Hematopoietic multipotent progenitor cell (in vitro differentiated cells): ENCODE measurements around the gene CCR5AS.
"Not testable (repeated sequence)": the region's sequence is repeated elsewhere in the genome, so short reads cannot be mapped to it uniquely, and the experiment has no call there.

Experiments
- DNase-seq, 3 donors: peaks; one replicate each; pipeline ENCODE4 v3.0.0-alpha.2; 2011 to 2015; ENCODE audit warnings: low read depth in 2 of 3, low spot score in 2 of 3

The CCR5AS gene

DNA sequence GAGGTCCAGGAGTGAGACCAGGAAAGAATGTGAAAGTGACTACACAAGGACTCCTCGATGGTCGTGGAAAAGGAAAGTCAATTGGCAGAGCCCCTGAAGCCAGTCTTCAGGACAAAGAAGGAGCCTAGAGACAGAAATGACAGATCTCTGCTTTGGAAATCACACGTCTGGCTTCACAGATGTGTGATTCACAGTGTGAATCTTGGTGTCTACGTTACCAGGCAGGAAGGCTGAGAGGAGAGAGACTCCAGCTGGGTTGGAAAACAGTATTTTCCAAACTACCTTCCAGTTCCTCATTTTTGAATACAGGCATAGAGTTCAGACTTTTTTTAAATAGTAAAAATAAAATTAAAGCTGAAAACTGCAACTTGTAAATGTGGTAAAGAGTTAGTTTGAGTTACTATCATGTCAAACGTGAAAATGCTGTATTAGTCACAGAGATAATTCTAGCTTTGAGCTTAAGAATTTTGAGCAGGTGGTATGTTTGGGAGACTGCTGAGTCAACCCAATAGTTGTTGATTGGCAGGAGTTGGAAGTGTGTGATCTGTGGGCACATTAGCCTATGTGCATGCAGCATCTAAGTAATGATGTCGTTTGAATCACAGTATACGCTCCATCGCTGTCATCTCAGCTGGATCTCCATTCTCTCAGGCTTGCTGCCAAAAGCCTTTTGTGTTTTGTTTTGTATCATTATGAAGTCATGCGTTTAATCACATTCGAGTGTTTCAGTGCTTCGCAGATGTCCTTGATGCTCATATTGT lies 47.0 kb downstream of the CCR5AS start:
- DNase-seq: no peak

DNA sequence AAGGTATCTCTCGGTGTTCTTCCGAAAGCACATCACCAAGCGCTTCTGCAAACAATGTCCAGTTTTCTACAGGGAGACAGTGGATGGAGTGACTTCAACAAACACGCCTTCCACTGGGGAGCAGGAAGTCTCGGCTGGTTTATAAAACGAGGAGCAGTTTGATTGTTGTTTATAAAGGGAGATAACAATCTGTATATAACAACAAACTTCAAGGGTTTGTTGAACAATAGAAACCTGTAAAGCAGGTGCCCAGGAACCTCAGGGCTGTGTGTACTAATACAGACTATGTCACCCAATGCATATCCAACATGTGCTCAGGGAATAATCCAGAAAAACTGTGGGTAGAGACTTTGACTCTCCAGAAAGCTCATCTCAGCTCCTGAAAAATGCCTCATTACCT lies 48.4 kb downstream of the CCR5AS start:
- no peak for DNase-seq

DNA sequence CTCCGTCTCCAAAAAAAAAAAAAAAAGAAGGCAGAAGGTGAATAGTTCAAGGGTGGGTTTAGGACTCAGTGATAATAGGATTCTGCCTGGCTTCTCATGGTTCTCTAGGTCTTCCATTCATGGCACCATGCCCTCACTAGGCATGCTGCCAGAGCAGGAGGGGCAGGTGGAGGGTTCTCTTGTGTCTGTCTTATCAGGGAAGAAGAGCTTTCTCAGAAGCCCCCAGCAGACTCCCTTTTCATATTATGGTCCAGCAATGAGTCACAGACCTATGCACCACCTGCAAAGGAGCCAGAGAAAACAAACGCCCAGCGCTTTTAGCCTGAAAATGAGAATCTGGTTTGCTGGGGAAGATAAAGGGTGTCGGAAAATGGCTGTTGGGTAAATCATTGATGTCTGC lies 50.0 kb downstream of the CCR5AS start:
- no peak for DNase-seq

DNA sequence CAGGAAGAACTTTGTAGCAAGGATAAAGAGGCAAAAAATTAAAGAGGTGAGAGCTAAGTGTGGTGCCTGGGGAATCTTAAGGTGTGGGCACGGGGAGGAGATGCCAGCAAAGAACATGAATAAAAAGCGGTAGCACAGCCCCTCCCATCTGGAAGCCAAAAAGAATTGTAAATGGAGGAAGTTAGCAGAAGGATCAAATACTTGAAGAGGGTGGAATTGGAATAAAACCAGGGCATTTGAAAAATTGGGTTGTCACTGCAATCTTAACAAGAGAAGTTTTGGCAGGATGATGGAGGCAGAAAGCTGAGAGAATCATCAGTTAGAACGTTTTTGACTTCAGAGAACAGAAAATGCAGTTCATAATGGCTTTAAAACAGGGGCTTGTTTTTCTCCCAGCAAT lies 50.6 kb downstream of the CCR5AS start:
- no peak for DNase-seq

DNA sequence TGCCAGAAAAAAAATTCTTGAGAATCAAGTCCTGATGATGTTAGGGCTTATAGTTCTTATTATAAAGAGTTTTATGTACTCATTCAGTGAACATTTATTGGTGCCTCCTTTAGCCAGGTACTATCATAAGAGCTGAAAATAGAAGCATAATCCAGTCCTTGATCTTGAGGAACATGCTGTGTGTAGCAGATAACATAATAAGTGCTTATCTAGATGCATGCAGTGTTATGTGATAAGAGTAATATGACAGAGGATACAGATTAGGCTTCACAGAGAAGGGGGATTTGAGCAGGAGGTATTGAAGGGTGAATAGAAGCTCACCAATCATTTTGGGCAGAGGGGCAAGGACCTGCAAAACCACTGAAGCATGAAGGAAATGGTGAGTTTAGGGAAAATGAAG lies 51.9 kb downstream of the CCR5AS start:
- DNase-seq: no peak

DNA sequence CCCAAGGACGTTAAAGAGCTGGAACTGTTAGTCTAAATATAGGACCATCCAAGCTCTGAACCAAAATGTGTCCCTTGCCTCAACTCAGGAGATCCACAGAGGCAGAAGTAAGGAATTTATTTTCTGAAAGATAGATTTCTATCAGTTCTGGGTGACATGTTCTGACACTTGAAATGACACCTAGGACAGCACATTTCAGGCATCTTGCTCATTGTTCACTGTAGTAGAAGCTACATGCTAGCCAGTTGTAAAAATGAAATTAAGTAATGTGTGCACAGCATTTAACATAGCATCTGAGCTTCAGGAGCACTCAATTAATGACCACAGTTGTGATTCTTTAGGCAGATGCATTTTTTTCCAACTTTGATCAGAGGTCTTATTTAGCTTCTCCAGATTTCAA lies 52.4 kb downstream of the CCR5AS start:
- no peak for DNase-seq

DNA sequence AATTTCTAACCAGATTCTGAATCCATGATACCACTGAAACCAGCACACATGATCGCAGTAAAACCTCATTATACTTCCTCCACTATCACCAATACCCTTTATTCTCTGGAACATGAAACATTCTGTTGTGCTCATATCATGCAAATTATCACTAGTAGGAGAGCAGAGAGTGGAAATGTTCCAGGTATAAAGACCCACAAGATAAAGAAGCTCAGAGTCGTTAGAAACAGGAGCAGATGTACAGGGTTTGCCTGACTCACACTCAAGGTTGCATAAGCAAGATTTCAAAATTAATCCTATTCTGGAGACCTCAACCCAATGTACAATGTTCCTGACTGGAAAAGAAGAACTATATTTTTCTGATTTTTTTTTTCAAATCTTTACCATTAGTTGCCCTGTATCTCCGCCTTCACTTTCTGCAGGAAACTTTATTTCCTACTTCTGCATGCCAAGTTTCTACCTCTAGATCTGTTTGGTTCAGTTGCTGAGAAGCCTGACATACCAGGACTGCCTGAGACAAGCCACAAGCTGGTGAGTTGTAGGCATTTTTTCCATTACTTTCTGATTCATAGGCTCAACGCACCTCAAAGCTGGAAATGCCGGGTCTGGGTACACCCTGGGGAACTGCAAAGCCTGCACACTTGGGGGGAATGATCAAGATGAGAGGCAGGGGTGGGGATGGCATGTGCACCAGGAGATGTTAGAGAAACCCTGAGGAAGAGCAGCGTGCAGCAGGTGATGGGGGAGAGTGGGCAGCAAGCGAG lies 53.0 kb downstream of the CCR5AS start, which contains the start of gene CCR2:
CCR2 (plus strand) TSS at position 465 of the 764 bp plus-strand sequence. CDS start 3,417 bp downstream, outside the sequence.
- peak in 1 of 3 donors; percentile 42 for DNase-seq

DNA sequence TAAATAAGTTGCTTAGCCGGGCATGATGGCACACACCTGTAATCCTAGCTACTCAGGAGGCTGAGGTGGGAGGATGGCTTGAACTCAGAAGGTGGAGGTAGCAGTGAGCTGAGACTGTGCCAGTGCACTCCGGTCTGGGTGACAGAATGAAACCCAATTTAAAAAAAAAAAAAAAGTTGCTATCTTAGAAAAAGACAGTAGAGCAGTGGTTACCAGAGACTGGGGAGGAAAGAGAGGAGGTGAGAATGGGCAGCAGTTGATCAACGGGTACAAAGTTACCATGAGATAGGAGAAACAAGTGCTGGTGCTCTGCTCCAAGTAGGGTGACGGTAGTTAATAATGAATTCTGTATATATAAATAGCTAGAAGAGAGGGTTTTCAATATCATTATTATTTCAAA lies 53.8 kb downstream of the CCR5AS start:
- DNase-seq: no peak

DNA sequence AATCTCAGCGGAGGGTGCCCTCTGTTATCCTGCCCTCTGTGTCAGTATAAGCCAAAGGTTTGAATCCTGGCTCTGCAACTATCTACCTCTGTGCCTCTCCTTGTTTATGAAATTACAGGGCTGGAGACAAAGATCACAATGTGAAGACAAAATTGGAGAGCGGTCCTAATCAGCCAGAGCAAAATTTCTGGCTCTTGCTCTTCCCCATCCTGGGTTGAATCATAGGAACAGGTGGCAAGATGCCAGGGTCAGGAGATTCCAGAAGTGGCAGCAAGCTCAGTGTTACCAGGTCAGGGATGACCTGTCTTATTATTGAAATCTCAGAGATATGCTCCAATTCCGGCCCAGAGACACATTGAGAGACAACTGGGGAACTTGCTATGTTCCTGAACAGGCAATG lies 55.2 kb downstream of the CCR5AS start:
- no peak for DNase-seq

DNA sequence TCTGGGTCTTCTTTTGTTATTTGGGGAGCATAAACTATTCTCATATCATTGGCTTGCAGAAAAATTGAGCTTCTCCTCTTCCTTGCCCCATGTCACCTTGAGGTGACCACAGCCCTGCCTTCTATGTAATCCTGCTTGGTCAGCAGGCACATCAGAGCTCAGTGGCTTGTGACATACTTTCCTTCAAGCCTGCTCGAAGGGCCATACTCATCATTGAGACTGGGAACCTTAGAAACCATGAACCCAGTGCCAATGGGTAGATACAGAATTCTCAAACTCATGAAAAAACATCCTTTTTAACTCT lies 56.7 kb downstream of the CCR5AS start:
- DNase-seq: no peak

DNA sequence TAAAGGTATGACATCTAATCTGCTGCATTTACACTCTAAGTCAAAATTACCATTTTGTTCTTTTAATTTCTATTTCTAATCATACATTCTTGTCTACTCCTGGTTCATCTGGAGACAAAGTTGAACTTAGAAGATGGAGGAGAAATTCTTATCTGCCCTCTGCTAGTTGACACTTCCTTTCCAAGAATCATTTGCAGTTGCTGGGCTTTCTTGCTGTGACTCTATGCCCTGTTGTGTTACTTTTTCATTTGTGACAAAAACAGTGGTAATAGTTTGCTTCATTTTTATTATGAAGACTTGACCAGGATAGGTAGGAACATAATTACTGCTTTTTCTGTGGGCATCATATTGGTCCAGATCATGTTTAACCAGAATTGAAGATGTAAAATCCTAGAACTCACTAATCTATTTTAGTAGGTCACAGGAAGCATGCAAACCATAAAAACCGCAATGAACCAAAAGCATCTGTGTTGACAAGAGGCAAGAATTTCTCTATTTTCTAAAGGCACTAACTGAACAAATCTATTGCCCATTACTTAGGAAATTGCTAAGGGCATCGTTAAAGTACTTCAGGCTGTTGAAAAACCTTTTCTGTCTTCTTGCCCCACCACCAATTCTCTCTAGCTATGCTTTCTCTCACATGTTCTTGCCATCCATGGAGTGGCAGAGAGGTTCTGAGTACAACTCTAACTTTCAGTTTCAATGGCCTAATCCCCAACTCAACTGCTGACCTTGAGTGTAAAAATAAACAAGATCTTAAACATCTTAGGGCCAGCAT lies 57.2 kb downstream of the CCR5AS start:
- DNase-seq: peak in 1 of 3 donors; percentile 60

DNA sequence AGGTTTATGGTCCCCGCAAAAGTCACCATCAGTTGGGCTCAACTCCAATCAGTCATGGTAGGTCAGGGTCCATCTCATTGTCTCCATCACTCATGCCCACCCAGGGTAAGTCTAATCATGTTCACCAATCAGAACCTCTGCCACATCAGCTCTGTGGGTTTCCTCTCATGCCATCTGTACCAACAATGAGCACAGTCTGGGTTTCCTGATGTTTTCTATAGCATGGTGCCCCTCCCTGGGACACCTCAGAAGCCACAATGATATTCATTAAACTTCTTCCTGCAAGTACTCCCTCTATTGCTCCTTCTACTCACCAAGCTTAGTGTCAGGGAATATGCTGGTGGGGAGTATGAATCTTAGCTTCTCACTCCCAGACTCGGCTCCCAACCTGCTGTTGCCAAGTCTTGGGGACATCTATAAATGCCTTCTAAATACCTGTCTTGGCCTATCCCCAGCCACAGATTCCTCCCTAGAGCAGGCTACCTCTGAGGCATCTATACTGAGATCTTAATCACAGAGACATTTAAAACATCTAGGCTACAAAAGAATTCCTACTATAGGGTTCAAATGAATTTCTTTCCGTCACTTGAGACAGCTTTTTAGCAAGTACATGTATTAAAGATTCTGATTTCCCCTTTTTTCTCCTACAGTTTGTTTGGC lies 57.9 kb downstream of the CCR5AS start:
- peak in 1 of 3 donors; percentile 60 for DNase-seq

DNA sequence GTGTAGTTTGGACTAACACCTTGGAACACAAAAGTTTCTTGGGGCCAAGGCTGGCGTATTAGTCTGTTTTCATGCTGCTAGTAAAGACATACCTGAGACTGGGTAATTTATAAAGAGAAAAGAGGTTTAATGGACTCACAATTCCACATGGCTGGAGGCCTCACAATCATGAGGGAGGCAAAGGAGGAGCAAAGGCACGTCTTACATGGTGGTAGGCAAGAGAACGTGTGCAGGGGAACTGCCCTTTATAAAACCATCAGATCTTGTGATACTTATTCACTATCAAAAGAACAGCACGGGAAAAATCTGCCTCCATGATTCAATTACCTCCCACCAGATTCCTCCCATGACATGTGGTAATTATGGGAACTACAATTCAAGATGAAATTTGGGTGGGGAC lies 62.4 kb downstream of the CCR5AS start:
- no peak for DNase-seq

DNA sequence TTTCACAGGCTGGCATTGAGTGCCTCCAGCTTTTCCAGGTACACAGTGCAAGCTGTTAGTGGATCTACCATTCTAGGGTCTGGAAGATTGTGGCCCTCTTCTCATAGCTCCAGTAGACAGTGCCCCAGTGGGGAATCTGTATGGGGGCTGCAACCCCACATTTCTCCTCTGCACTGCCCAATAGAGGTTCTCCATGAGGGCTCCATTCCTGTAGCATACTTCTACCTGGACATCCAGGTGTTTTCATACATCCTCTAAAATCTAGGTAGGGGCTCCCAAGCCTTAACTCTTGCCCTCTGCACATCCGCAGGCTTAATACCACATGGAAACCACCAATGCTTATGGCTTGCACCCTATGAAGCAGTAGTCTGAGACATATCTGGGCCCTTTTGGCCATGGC lies 68.0 kb downstream of the CCR5AS start:
- DNase-seq: no peak

DNA sequence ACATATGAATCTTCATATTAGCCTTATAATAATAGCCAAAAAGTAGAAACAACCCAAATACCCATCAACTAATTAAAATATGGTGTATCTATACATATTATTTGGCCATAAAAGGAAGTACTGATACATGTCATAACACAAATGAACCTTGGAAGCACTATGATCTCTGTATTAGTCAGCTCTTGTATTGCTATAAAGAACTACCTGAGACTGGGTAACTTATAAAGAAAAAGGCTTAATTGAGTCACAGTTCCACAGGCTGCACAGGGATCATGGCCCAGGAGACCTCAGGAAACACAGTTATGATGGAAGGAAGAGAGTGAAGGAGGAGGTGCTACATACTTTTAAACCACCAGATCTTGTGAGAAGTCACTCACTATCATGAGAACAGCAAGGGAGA lies 69.0 kb downstream of the CCR5AS start:
- no peak for DNase-seq

DNA sequence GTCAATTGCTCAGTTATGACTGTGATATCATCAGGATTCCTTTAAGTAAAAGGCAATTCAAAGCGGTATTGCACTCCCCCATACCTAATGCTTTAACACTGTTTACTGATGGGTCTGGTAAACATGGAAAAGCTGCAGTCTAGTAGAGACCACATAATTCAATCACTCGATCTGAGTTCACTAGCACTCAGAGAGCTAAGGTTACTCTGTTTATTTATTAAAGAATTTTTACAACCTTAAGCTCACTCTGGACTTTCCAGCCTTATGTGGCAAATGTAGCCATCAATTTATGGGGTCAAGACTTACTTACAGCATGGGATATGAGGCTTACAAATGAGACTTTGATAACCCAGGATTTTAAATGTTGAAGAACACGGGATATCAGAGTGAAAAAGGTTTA lies 71.3 kb downstream of the CCR5AS start:
- no peak for DNase-seq

DNA sequence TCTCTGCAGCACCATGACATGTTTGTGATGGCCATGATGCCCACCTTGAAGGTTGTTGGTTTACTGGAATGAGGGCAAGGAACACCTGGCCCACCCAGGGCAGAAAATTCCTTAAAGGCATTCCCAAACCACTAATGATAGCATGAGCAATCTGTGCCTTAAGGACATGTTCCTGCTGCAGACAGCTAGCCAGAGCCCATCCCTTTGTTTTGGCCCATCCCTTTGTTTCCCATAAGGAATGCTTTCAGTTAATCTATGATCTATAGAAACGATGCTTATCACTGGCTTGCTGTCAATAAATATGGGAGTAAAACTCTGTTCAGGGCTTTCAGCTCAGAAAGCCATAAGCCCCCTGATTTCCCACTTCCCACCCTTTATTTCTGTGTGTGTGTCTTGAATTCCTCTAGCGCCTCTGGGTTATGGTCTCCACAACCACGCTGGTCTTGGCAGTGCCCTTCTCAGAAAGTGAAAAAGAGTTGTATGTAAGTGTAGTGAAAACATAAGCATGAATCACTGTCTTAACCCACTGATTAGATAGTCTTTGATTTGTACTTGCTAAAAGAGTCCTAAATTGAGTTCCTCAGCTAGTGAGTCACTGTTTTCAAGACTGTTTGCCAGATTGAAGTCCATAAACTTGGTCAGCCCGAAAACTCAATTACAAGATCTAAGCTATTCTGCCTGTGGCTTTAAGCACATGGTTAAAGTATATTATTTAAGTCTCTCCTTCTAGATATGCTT lies 72.0 kb downstream of the CCR5AS start:
- DNase-seq: no peak

DNA sequence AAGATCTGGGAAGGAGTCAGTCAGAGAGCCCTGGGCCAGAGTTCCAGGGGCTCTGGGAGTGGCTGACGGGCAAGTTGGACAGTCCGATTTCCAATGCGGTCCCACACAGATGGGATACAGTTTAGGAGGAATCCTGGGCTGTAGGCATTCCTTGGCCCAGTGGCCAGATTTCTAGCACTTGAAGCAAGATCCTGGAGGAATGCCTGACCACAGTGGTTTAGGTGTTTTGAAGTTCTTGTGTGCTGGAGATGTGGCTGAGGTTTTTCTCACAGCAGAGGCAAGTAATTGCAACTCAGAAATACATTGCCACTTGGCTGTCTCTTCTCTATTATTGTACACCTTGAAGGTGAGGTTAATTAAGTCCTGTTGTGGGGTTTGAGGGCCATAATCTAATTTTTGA lies 76.2 kb downstream of the CCR5AS start:
- not testable (repeated sequence) for DNase-seq

DNA sequence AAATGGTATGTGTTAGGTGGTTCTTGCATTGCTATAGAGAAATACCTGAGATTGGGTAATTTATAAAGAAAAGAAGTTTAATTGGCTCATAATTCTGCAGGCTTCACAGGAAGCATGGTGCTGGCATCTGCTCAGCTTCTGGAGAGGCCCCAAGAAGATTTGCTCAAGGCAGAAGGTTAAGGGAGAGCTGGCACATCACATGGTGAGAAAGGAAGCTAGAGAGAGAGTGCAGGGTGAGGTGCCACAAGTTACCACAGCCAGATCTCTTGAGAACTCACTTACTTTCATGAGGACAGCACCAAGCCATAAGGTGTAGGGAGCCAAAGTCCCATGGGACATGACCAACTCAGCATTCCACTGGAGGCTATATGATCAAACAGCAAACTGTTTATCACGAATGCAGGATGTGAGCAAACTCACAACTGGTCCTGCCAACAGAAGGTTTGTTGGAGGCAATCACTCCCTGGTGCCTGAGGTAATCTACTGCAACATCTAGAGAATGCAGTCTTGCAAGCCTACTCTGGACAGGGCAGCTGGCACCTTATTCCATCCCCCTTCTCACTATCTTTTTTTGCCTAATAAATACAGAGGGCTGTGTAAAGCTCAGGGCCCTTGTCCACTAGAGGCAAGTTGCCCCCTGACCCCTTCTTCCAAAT lies 81.1 kb downstream of the CCR5AS start:
- no peak for DNase-seq

DNA sequence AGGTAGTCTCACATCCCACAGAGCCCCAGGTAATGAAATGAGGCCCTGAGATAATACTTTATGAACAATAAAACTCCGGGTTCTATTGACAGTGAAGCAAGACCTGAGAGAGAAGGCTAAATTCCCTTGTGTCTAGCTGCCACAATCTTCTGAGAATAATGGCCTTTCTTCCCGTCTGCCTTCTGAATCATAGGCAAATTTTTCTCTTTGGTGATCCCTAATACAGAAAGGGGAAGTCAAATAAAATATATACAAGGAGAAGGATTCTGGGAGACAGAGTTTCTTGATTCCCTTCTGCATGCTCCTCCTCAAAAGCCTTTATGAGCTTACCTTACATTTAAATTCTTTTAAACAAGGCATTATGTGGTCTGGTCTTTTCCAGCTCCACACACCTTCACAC lies 82.8 kb downstream of the CCR5AS start:
- DNase-seq: no peak
